GM23338 (cell line): Measurements from ENCODE around the gene TICRR. TPM values are rescaled to one million over a fixed set of nuclear protein-coding genes. Genes with fewer than 3 reads are reported as not detected.

Source experiments
- ATAC-seq: fragments of 200-7000 bp; cut with Tn5 transposase; 3 replicates; pipeline ENCODE4 v1.9.1; 2020
- DNase-seq: peaks from one replicate; pipeline ENCODE4 v3.0.0-alpha.2; 2015; ENCODE audit warnings: low spot score
- H2AFZ ChIP-seq: fragments of 200-600 bp; sonication (generic); 2 replicates; pipeline ENCODE4 v1.8.0; 2016; ENCODE audit warnings: antibody characterized with exemption, mild to moderate bottlenecking, moderate library complexity
- H3F3A ChIP-seq: fragments of 200-600 bp; sonication (generic); replicated peaks from 2 replicates; pipeline ENCODE4 v1.8.0; 2017; ENCODE audit warnings: antibody characterized with exemption, mixed run types, low read depth
- H3K27ac ChIP-seq: fragments of 200-600 bp; sonication (generic); 2 replicates; pipeline ENCODE4 v1.6.1; 2016; ENCODE audit warnings: low read depth
- H3K27me3 ChIP-seq: fragments of 200-600 bp; sonication (generic); 2 replicates; pipeline ENCODE4 v1.8.0; 2016; ENCODE audit warnings: mild to moderate bottlenecking, mixed run types, moderate library complexity; ENCODE audit not compliant: insufficient read depth
- H3K36me3 ChIP-seq: fragments of 200-600 bp; sonication (generic); 2 replicates; pipeline ENCODE4 v1.8.0; 2016; ENCODE audit warnings: mild to moderate bottlenecking; ENCODE audit not compliant: insufficient read depth
- H3K4me1 ChIP-seq: fragments of 200-600 bp; sonication (generic); 2 replicates; pipeline ENCODE4 v1.8.0; 2016; ENCODE audit warnings: mild to moderate bottlenecking, moderate library complexity; ENCODE audit not compliant: insufficient read depth
- H3K4me2 ChIP-seq: fragments of 200-600 bp; sonication (generic); 2 replicates; pipeline ENCODE4 v1.7.1; 2017; ENCODE audit warnings: mixed run types
- H3K4me3 ChIP-seq: fragments of 200-600 bp; sonication (generic); 2 replicates; pipeline ENCODE4 v1.6.1; 2016; ENCODE audit warnings: mixed run types
- H3K79me2 ChIP-seq: fragments of 200-600 bp; sonication (generic); replicated peaks from 2 replicates; pipeline ENCODE4 v1.8.0; 2017; ENCODE audit warnings: mild to moderate bottlenecking; ENCODE audit not compliant: insufficient read depth
- H3K9me2 ChIP-seq: fragments of 200-600 bp; sonication (generic); 2 replicates; pipeline ENCODE4 v1.8.0; 2017; ENCODE audit not compliant: insufficient read depth
- H4K20me1 ChIP-seq: fragments of 200-600 bp; sonication (generic); replicated peaks from 2 replicates; pipeline ENCODE4 v1.8.0; 2017; ENCODE audit warnings: mild to moderate bottlenecking; ENCODE audit not compliant: insufficient read depth
- H3K27ac Mint-ChIP-seq: 2 replicates; pipeline ENCODE4 v1.8.0; 2020; ENCODE audit warnings: inconsistent platforms, mild to moderate bottlenecking, moderate library complexity, mixed read lengths
- H3K27me3 Mint-ChIP-seq: 3 replicates; pipeline ENCODE4 v1.8.0; 2022; ENCODE audit warnings: low read depth, mild to moderate bottlenecking, moderate library complexity, mixed read lengths, inconsistent platforms; ENCODE audit not compliant: insufficient read depth, poor library complexity
- H3K36me3 Mint-ChIP-seq: 3 replicates; pipeline ENCODE4 v1.8.0; 2021; ENCODE audit warnings: low read depth, mild to moderate bottlenecking, inconsistent platforms, moderate library complexity, mixed read lengths
- H3K4me1 Mint-ChIP-seq: 3 replicates; pipeline ENCODE4 v1.8.0; 2020; ENCODE audit warnings: mild to moderate bottlenecking, inconsistent platforms, mixed read lengths
- H3K4me3 Mint-ChIP-seq: 3 replicates; pipeline ENCODE4 v1.8.0; 2021; ENCODE audit warnings: moderate library complexity, mild to moderate bottlenecking, inconsistent platforms, mixed read lengths
- H3K9me3 Mint-ChIP-seq: 3 replicates; pipeline ENCODE4 v1.8.0; 2020; ENCODE audit warnings: moderate library complexity, mild to moderate bottlenecking, inconsistent platforms, mixed read lengths
- CTCF ChIP-seq, 2 experiments: fragments of 200-600 bp in 1 of 2; sonication (generic) in 1 of 2; conservative IDR thresholded peaks; 2 replicates each; pipeline versions ENCODE4 v1.5.1 to v1.6.1; 2016 to 2017; ENCODE audit warnings: antibody characterized with exemption in 2 of 2, low read depth in 2 of 2, mild to moderate bottlenecking in 2 of 2, moderate library complexity in 1 of 2
- ETS1 ChIP-seq: IDR thresholded peaks from 2 replicates; pipeline ENCODE4 v1.6.1; 2016; ENCODE audit warnings: antibody characterized with exemption
- EZH2 ChIP-seq: fragments of 200-600 bp; sonication (generic); IDR thresholded peaks from one replicate; pipeline ENCODE4 v1.8.0; 2017; ENCODE audit warnings: antibody characterized with exemption, mild to moderate bottlenecking, low read depth; ENCODE audit not compliant: unreplicated experiment
- EZH2phosphoT487 ChIP-seq: fragments of 200-600 bp; sonication (generic); IDR thresholded peaks from one replicate; pipeline ENCODE4 v1.8.1; 2018; ENCODE audit warnings: antibody characterized with exemption; ENCODE audit not compliant: unreplicated experiment
- NANOG ChIP-seq: IDR thresholded peaks from 2 replicates; pipeline ENCODE4 v1.6.1; 2016; ENCODE audit warnings: antibody characterized with exemption, borderline replicate concordance
- POLR2AphosphoS5 ChIP-seq: IDR thresholded peaks from 2 replicates; pipeline ENCODE4 v1.6.1; 2016; ENCODE audit warnings: antibody characterized with exemption, low read depth
- REST ChIP-seq: IDR thresholded peaks from one replicate; pipeline ENCODE4 v1.6.1; 2018; ENCODE audit warnings: antibody characterized with exemption; ENCODE audit not compliant: unreplicated experiment
- STAT1 ChIP-seq: IDR thresholded peaks from one replicate; pipeline ENCODE4 v1.6.1; 2016; ENCODE audit warnings: antibody characterized with exemption; ENCODE audit not compliant: unreplicated experiment
- ZNF331 ChIP-seq: fragments of 250-450 bp; sonication (Bioruptor Pico); IDR thresholded peaks from 2 replicates; pipeline ENCODE4 v1.5.0; 2020; ENCODE audit warnings: low read depth, mild to moderate bottlenecking, moderate library complexity
- polyA plus RNA-seq: library from polyadenylated mRNA; unstranded; fragments of >200 nt; fragmentation: Nextera tagmentation; extraction: Ambion mirVana; gene quantifications from 2 replicates; pipeline ENCODE4 v1.2.1, GENCODE V29; 2016
- total RNA-seq: library from RNA; depleted of rRNA; stranded (reverse); fragments of >200 nt; shearing (Covaris generic); gene quantifications from 2 replicates; pipeline ENCODE4 v1.2.3, GENCODE V29; 2014

TICRR gene
- total and polyA plus RNA-seq, 2 experiments from 2014 or later, result 11.2 to 42.3 TPM

GRCh38 chr15:89614164-89614563 is 38.9 kb downstream of the TICRR start (continued):
- TF ChIP-seq REST, result no peak

- H3K4me3 Mint-ChIP-seq, result no peak overlapping the region
- Histone ChIP-seq H3K4me1 (no peaks in the 10 kb centered on the region), H3K36me3 (peaks cover 90% of the 10 kb centered on the region), H3F3A (no peaks in the 10 kb centered on the region), H3K27ac (no peak overlapping the region), H3K4me2 (no peak overlapping the region), H3K27me3 (no peaks in the 10 kb centered on the region), H2AFZ (no peak overlapping the region), H3K4me3 (no peak overlapping the region), H4K20me1 (peaks cover 22% of the 10 kb centered on the region), H3K79me2 (peaks cover 16% of the 10 kb centered on the region), H3K9me2 (no peaks in the 10 kb centered on the region)
- H3K9me3 Mint-ChIP-seq, result no peaks in the 10 kb centered on the region
- DNase-seq, result no peak
- ATAC-seq, result no peak
- H3K27ac Mint-ChIP-seq, result no peak overlapping the region
- H3K4me1 Mint-ChIP-seq, result no peaks in the 10 kb centered on the region
- peaks cover 90% of the 10 kb centered on the region for H3K36me3 Mint-ChIP-seq
- no peaks in the 10 kb centered on the region for H3K27me3 Mint-ChIP-seq
- TF ChIP-seq REST (no peak), EZH2 (no peak), POLR2AphosphoS5 (no peak), STAT1 (no peak), ZNF331 (CRISPR knock-in tag) (no peak), NANOG (no peak), EZH2phosphoT487 (no peak), CTCF (conservative IDR thresholded peaks at IDR 0.05; ENCODE audit: low read depth in 2 of 2) (no peak), ETS1 (no peak)
Measured at GRCh38 chr15:89615135-89615534, 39.9 kb downstream of the TICRR start.
